H9 (cell line): ENCODE results near the gene DLG1. TPM values are rescaled to one million over a fixed set of nuclear protein-coding genes. Genes with fewer than 3 reads are reported as not detected.

Experiments used
- DNase-seq: peaks from one replicate; pipeline ENCODE4 v3.0.0-alpha.2; 2017
- H2AFZ ChIP-seq: one replicate; pipeline ENCODE4 v1.6.1; 2013; ENCODE audit warnings: mild to moderate bottlenecking, low read length, control low read depth, moderate library complexity
- H2AK5ac ChIP-seq: 2 replicates; pipeline ENCODE4 v1.6.1; 2013; ENCODE audit warnings: low read length, control low read depth, mixed read lengths; ENCODE audit not compliant: insufficient read length
- H2BK120ac ChIP-seq: one replicate; pipeline ENCODE4 v1.6.1; 2013; ENCODE audit warnings: low read depth, mild to moderate bottlenecking, low read length, control low read depth, inconsistent platforms; ENCODE audit not compliant: poor library complexity, severe bottlenecking
- H2BK12ac ChIP-seq: 2 replicates; pipeline ENCODE4 v1.6.1; 2013; ENCODE audit warnings: low read length, control low read depth, mixed read lengths, low read depth; ENCODE audit not compliant: insufficient read length
- H2BK15ac ChIP-seq: 2 replicates; pipeline ENCODE4 v1.6.1; 2013; ENCODE audit warnings: low read depth, low read length, control low read depth
- H2BK20ac ChIP-seq: one replicate; pipeline ENCODE4 v1.6.1; 2013; ENCODE audit warnings: low read depth, mild to moderate bottlenecking, low read length, control low read depth, inconsistent platforms; ENCODE audit not compliant: poor library complexity, severe bottlenecking
- H2BK5ac ChIP-seq: 2 replicates; pipeline ENCODE4 v1.6.1; 2013; ENCODE audit warnings: low read length, control low read depth, mixed read lengths; ENCODE audit not compliant: insufficient read length
- H3K14ac ChIP-seq: 2 replicates; pipeline ENCODE4 v1.6.1; 2013; ENCODE audit warnings: low read length, control low read depth; ENCODE audit not compliant: insufficient read depth
- H3K18ac ChIP-seq: 2 replicates; pipeline ENCODE4 v1.6.1; 2013; ENCODE audit warnings: low read depth, mild to moderate bottlenecking, mixed read lengths, low read length, control low read depth; ENCODE audit not compliant: insufficient read length
- H3K23ac ChIP-seq: 2 replicates; pipeline ENCODE4 v1.6.1; 2013; ENCODE audit warnings: low read length, control low read depth, mixed read lengths, low read depth; ENCODE audit not compliant: insufficient read length
- H3K23me2 ChIP-seq: 2 replicates; pipeline ENCODE4 v1.6.1; 2013; ENCODE audit warnings: low read depth, mild to moderate bottlenecking, mixed read lengths, low read length, control low read depth; ENCODE audit not compliant: insufficient read length, poor library complexity, severe bottlenecking
- H3K27ac ChIP-seq: 2 replicates; pipeline ENCODE4 v1.5.1; 2013; ENCODE audit warnings: low read length, control low read depth, mixed read lengths, low read depth; ENCODE audit not compliant: insufficient read length
- H3K27me3 ChIP-seq: 2 replicates; pipeline ENCODE4 v1.6.1; 2013; ENCODE audit warnings: low read length, control low read depth, inconsistent platforms; ENCODE audit not compliant: insufficient read depth
- H3K4ac ChIP-seq: 2 replicates; pipeline ENCODE4 v1.6.1; 2013; ENCODE audit warnings: low read depth, mild to moderate bottlenecking, control low read depth, inconsistent platforms, low read length, moderate library complexity
- H3K4me1 ChIP-seq: 2 replicates; pipeline ENCODE4 v1.6.1; 2013; ENCODE audit warnings: low read length, control low read depth, inconsistent platforms; ENCODE audit not compliant: insufficient read depth
- H3K4me2 ChIP-seq: 2 replicates; pipeline ENCODE4 v1.6.1; 2013; ENCODE audit warnings: low read length, control low read depth, mixed read lengths; ENCODE audit not compliant: insufficient read length, insufficient read depth
- H3K56ac ChIP-seq: 2 replicates; pipeline ENCODE4 v1.6.1; 2013; ENCODE audit warnings: low read depth, mild to moderate bottlenecking, mixed read lengths, low read length, control low read depth; ENCODE audit not compliant: insufficient read length
- H3K79me1 ChIP-seq: 2 replicates; pipeline ENCODE4 v1.6.1; 2013; ENCODE audit warnings: low read depth, mild to moderate bottlenecking, moderate library complexity, low read length, control low read depth, inconsistent platforms; ENCODE audit not compliant: insufficient read depth, poor library complexity, severe bottlenecking
- H3K79me2 ChIP-seq: 2 replicates; pipeline ENCODE4 v1.6.1; 2013; ENCODE audit warnings: low read length, control low read depth, inconsistent platforms; ENCODE audit not compliant: insufficient read depth
- H3K9ac ChIP-seq: 2 replicates; pipeline ENCODE4 v1.6.1; 2013; ENCODE audit warnings: low read length, control low read depth, mixed read lengths; ENCODE audit not compliant: insufficient read length; ENCODE audit errors: extremely low read depth
- H3K9me3 ChIP-seq: one replicate; pipeline ENCODE4 v1.6.1; 2013; ENCODE audit warnings: low read depth, low read length, inconsistent platforms; ENCODE audit not compliant: control insufficient read depth
- H3T11ph ChIP-seq: one replicate; pipeline ENCODE4 v1.6.1; 2013; ENCODE audit warnings: mild to moderate bottlenecking, low read length, control low read depth, inconsistent platforms
- H4K20me1 ChIP-seq: one replicate; pipeline ENCODE4 v1.6.1; 2013; ENCODE audit not compliant: control insufficient read depth, insufficient read length, insufficient read depth
- H4K5ac ChIP-seq: 2 replicates; pipeline ENCODE4 v1.6.1; 2013; ENCODE audit warnings: low read depth, mild to moderate bottlenecking, mixed read lengths, low read length, control low read depth; ENCODE audit not compliant: insufficient read length
- H4K8ac ChIP-seq: replicated peaks from 2 replicates; pipeline ENCODE4 v1.6.1; 2013; ENCODE audit warnings: low read length, control low read depth, mixed read lengths, low read depth; ENCODE audit not compliant: insufficient read length
- H4K91ac ChIP-seq: 2 replicates; pipeline ENCODE4 v1.6.1; 2013; ENCODE audit warnings: low read depth, mild to moderate bottlenecking, moderate library complexity, mixed read lengths, low read length, control low read depth; ENCODE audit not compliant: insufficient read length
- H3K27ac Mint-ChIP-seq, 3 experiments: 2 replicates in 2 of 3; 3 replicates in 1 of 3; pipeline ENCODE4 v1.8.0; 2020 to 2021; ENCODE audit warnings: mixed read lengths in 3 of 3, mild to moderate bottlenecking in 1 of 3, moderate library complexity in 1 of 3
- H3K27me3 Mint-ChIP-seq: 2 replicates; pipeline ENCODE4 v1.8.0; 2021; ENCODE audit warnings: low read depth, mild to moderate bottlenecking, moderate library complexity, mixed read lengths
- H3K36me3 Mint-ChIP-seq, 3 experiments: 2 replicates in 2 of 3; 3 replicates in 1 of 3; pipeline ENCODE4 v1.8.0; 2020 to 2021; ENCODE audit warnings: low read depth in 3 of 3, mixed read lengths in 3 of 3; ENCODE audit not compliant: insufficient read depth in 1 of 3
- H3K4me1 Mint-ChIP-seq, 2 experiments: 2 replicates each; pipeline ENCODE4 v1.8.0; 2020; ENCODE audit warnings: mixed read lengths in 2 of 2
- H3K4me3 Mint-ChIP-seq, 2 experiments: 2 replicates in 1 of 2; 3 replicates in 1 of 2; pipeline ENCODE4 v1.8.0; 2020 to 2021; ENCODE audit warnings: mild to moderate bottlenecking in 2 of 2, mixed read lengths in 2 of 2, moderate library complexity in 1 of 2
- H3K9me3 Mint-ChIP-seq, 2 experiments: 2 replicates in 1 of 2; 3 replicates in 1 of 2; pipeline ENCODE4 v1.8.0; 2020; ENCODE audit warnings: mild to moderate bottlenecking in 2 of 2, mixed read lengths in 2 of 2, moderate library complexity in 1 of 2
- WGBS: extraction: QIAGEN DNeasy Blood & Tissue Kit; methylation state at CpG from one replicate; pipeline ENCODE4 v1.1.7; 2013; ENCODE audit warnings: missing lambda C conversion rate, low lambda C conversion rate, mixed read lengths; ENCODE audit not compliant: insufficient read length; ENCODE audit errors: extremely low coverage; 5-methylcytosine and 5-hydroxymethylcytosine counted together
- total RNA-seq: library from RNA; stranded (reverse); gene quantifications from 2 replicates; pipeline ENCODE4 v1.2.1, GENCODE V29; 2021
- TF ChIP-seq, protein P1 (sequence below): fragments of 200-600 bp; sonication (generic); conservative IDR thresholded peaks from 3 replicates; pipeline ENCODE4 v1.8.0; 2021; ENCODE audit warnings: antibody characterized with exemption, mild to moderate bottlenecking

Gene DLG1
- total RNA-seq, 1 experiment from 2014 or later, result 84.1 TPM

DNA sequence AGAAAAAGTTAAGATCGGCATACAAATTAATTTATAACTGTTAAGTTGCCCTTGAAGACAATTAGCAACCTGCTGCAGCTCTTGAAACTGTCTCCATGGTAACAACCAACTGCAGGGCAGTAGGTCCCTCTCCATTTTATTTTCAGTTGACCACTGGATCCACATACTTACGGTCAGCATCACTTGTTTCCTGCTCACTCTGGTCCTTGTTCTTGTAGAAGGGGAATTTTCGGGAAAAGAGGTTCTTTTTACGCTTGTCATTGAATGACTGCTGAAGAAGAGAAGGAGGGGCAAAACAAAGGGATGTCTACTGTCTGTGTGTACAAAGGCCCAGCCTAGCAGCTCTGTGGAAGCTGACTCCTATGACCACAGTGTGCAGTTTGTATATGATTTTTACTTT is 222.0 kb downstream of the DLG1 start:
- no peak for DNase-seq
- Mint-ChIP-seq H3K9me3 (no peaks in the 10 kb centered on the region), H3K36me3 (peaks cover 0 to 12% (median 7%) of the 10 kb centered on the region in 3 experiments; a peak in 5 of 7 replicates), H3K27me3 (no peaks in the 10 kb centered on the region), H3K4me3 (no peak overlapping the region), H3K4me1 (no peaks in the 10 kb centered on the region), H3K27ac (no peak overlapping the region)
- Histone ChIP-seq H2AK5ac (no peak overlapping the region), H2AFZ (no peak overlapping the region), H3K4me1 (no peaks in the 10 kb centered on the region), H2BK20ac (no peak overlapping the region), H3K9me3 (no peaks in the 10 kb centered on the region), H3K56ac (no peak overlapping the region), H4K91ac (no peak overlapping the region), H3K79me1 (no peaks in the 10 kb centered on the region), H2BK12ac (no peak overlapping the region), H2BK5ac (no peak overlapping the region), H3K23ac (no peak overlapping the region), H3K9ac (no peak overlapping the region), H4K8ac (no peak overlapping the region), H2BK120ac (no peak overlapping the region), H3K4ac (no peak overlapping the region), H4K5ac (no peak overlapping the region), H3T11ph (no peak overlapping the region), H3K4me2 (no peak overlapping the region), H3K27me3 (no peaks in the 10 kb centered on the region), H3K27ac (no peak overlapping the region), H3K18ac (no peak overlapping the region), H2BK15ac (no peak overlapping the region), H4K20me1 (no peaks in the 10 kb centered on the region), H3K79me2 (no peaks in the 10 kb centered on the region), H3K23me2 (no peaks in the 10 kb centered on the region), H3K14ac (no peak overlapping the region)
- no CpG with 5 or more reads among the region's 4 CpGs for WGBS
- TF ChIP-seq, protein P1, sequence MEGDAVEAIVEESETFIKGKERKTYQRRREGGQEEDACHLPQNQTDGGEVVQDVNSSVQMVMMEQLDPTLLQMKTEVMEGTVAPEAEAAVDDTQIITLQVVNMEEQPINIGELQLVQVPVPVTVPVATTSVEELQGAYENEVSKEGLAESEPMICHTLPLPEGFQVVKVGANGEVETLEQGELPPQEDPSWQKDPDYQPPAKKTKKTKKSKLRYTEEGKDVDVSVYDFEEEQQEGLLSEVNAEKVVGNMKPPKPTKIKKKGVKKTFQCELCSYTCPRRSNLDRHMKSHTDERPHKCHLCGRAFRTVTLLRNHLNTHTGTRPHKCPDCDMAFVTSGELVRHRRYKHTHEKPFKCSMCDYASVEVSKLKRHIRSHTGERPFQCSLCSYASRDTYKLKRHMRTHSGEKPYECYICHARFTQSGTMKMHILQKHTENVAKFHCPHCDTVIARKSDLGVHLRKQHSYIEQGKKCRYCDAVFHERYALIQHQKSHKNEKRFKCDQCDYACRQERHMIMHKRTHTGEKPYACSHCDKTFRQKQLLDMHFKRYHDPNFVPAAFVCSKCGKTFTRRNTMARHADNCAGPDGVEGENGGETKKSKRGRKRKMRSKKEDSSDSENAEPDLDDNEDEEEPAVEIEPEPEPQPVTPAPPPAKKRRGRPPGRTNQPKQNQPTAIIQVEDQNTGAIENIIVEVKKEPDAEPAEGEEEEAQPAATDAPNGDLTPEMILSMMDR, result no peak
